GM20000 (cell line): ENCODE measurements around the gene CUL7.
"Not testable (repeated sequence)": the region's sequence is repeated elsewhere in the genome, so short reads cannot be mapped to it uniquely, and the experiment has no call there.

Experiments used
- DNase-seq: peaks from one replicate; pipeline ENCODE4 v3.0.0; 2012; ENCODE audit warnings: low spot score
- CTCF ChIP-seq: IDR thresholded peaks from 2 replicates; pipeline ENCODE4 v1.5.1; 2012; ENCODE audit warnings: mild to moderate bottlenecking, control low read depth; ENCODE audit errors: extremely low read depth, missing control alignments

CUL7 gene

GRCh38 chr6:43088654-43089056 lies 35.0 kb upstream of the CUL7 start:
- no peak for DNase-seq
- TF ChIP-seq CTCF, result no peak

GRCh38 chr6:43086022-43086658 lies 32.5 kb upstream of the CUL7 start:
- no peak for TF ChIP-seq CTCF
- DNase-seq, result peak; percentile 77

- DNase-seq, result no peak
- TF ChIP-seq CTCF, result no peak
Measured at GRCh38 chr6:43082806-43083655, 29.4 kb upstream of the CUL7 start.

GRCh38 chr6:43081922-43082321 lies 28.3 kb upstream of the CUL7 start:
- DNase-seq, result not testable (repeated sequence)

- TF ChIP-seq CTCF, result no peak
- DNase-seq, result no peak
Measured at GRCh38 chr6:43081043-43081442, 27.4 kb upstream of the CUL7 start.

- DNase-seq, result no peak
Measured at GRCh38 chr6:43078691-43079090, 25.0 kb upstream of the CUL7 start.

GRCh38 chr6:43077981-43078511 lies 24.4 kb upstream of the CUL7 start:
- no peak for TF ChIP-seq CTCF
- DNase-seq, result no peak

More at GRCh38 chr6:43078691-43079090, 25.0 kb upstream of the CUL7 start:
- no peak for TF ChIP-seq CTCF

GRCh38 chr6:43077333-43077809 lies 23.7 kb upstream of the CUL7 start:
- no peak for DNase-seq
- no peak for TF ChIP-seq CTCF
